HepG2 (cell line): ENCODE data around the gene SPRY1. TPM values are rescaled to one million over a fixed set of nuclear protein-coding genes. Genes with fewer than 3 reads are reported as not detected.

ENCODE experiments used
- ATAC-seq: fragments of 200-7000 bp; cut with Tn5 transposase; 3 replicates; pipeline ENCODE4 v1.9.1; 2020; ENCODE audit warnings: mild to moderate bottlenecking, moderate library complexity
- BruUV-seq: library from RNA; stranded (reverse); fragments of 400-500 nt; replicated peaks from 2 replicates; lab custom pipeline; 2021; lab: Mats Ljungman, UMichigan
- CTCF ChIA-PET: fragments of 300-600 bp; formaldehyde crosslinking; extraction: SDS; loops from one replicate; lab custom pipeline; 2021; ENCODE audit warnings: low total read pairs, inconsistent platforms, low intra/inter-chr PET ratio; lab: Yijun Ruan, JAX
- POLR2A ChIA-PET: fragments of 350-600 bp; sonication (Branson Sonifier 250); formaldehyde crosslinking; loops from one replicate; lab custom pipeline; 2020; ENCODE audit warnings: antibody characterized with exemption, inconsistent platforms; lab: Yijun Ruan, JAX
- DNase-seq: peaks from one replicate; pipeline ENCODE4 v3.0.0-alpha.2; 2015; ENCODE audit warnings: low spot score
- FAIRE-seq: peaks from 3 replicates; lab custom pipeline; 2011; peaks lifted over from hg19 to GRCh38; lab: Jason Lieb, UNC
- H2AFZ ChIP-seq: one replicate; pipeline ENCODE4 v1.6.1; 2011; ENCODE audit warnings: low read length, inconsistent platforms
- H3K27ac ChIP-seq: fragments of 300-600 bp; 3 replicates; pipeline ENCODE4 v1.8.0; 2011; ENCODE audit warnings: mixed run types, mild to moderate bottlenecking, mixed read lengths, low read length, inconsistent platforms; ENCODE audit not compliant: insufficient read depth; ENCODE audit errors: extremely low read length
- H3K27me3 ChIP-seq, 2 experiments: fragments of 200-600 bp in 1 of 2; 2 replicates in 1 of 2; 3 replicates in 1 of 2; pipeline versions ENCODE4 v1.6.0 to v1.8.0; 2011; ENCODE audit warnings: low read length in 2 of 2, mild to moderate bottlenecking in 2 of 2, moderate library complexity in 2 of 2, inconsistent platforms in 1 of 2; ENCODE audit not compliant: insufficient read depth in 2 of 2, control insufficient read depth in 1 of 2
- H3K36me3 ChIP-seq, 2 experiments: fragments of 200-600 bp in 1 of 2; replicated peaks in 1 of 2; 2 replicates in 1 of 2; 3 replicates in 1 of 2; pipeline versions ENCODE4 v1.5.1 to v1.8.0; 2011; ENCODE audit warnings: low read length in 2 of 2, inconsistent platforms in 1 of 2; ENCODE audit not compliant: insufficient read depth in 2 of 2, control insufficient read depth in 1 of 2
- H3K4me1 ChIP-seq: 2 replicates; pipeline ENCODE4 v1.5.1; 2012; ENCODE audit warnings: low read length, inconsistent platforms; ENCODE audit not compliant: insufficient read depth
- H3K4me2 ChIP-seq: 2 replicates; pipeline ENCODE4 v1.6.0; 2011; ENCODE audit warnings: low read depth, low read length, inconsistent platforms
- H3K4me3 ChIP-seq, 3 experiments: fragments of 200-600 bp in 1 of 3; sonication (generic), shearing (Covaris generic) in 1 of 3; replicated peaks in 1 of 3; 2 replicates each; pipeline ENCODE4 v1.5.1; 2011 to 2016; ENCODE audit warnings: low read length in 3 of 3, inconsistent platforms in 2 of 3, low read depth in 2 of 3, mild to moderate bottlenecking in 2 of 3, control low read depth in 1 of 3, mixed read lengths in 1 of 3; ENCODE audit not compliant: insufficient read depth in 1 of 3
- H3K79me2 ChIP-seq: one replicate; pipeline ENCODE4 v1.6.1; 2011; ENCODE audit warnings: low read length, inconsistent platforms; ENCODE audit not compliant: insufficient read depth
- H3K9ac ChIP-seq: 2 replicates; pipeline ENCODE4 v1.6.0; 2011; ENCODE audit warnings: mild to moderate bottlenecking, low read depth, low read length, inconsistent platforms; ENCODE audit not compliant: insufficient read depth
- H3K9me3 ChIP-seq: 2 replicates; pipeline ENCODE4 v1.5.1; 2012; ENCODE audit warnings: mild to moderate bottlenecking, low read length
- H4K20me1 ChIP-seq: 2 replicates; pipeline ENCODE4 v1.6.0; 2011; ENCODE audit warnings: inconsistent platforms, mild to moderate bottlenecking, low read length, moderate library complexity; ENCODE audit not compliant: insufficient read depth
- ATF6 ChIP-seq: sonication (generic); formaldehyde crosslinking; conservative IDR thresholded peaks from 2 replicates; pipeline ENCODE4 v1.4.0; 2020; ENCODE audit warnings: missing genetic modification reagents
- EP300 ChIP-seq, 3 experiments: sonication (generic) in 1 of 3; formaldehyde crosslinking in 1 of 3; IDR thresholded peaks; 2 replicates each; pipeline versions ENCODE4 v1.5.1 to v1.6.1; 2011 to 2020; ENCODE audit warnings: low read depth in 2 of 3, low read length in 2 of 3, borderline replicate concordance in 1 of 3, improper control_type of control experiment in 1 of 3, mild to moderate bottlenecking in 1 of 3, missing genetic modification reagents in 1 of 3, moderate library complexity in 1 of 3
- MED1 ChIP-seq: sonication (generic); formaldehyde crosslinking; IDR thresholded peaks from 2 replicates; pipeline ENCODE4 v1.4.0; 2020; ENCODE audit warnings: missing genetic modification reagents
- NONO ChIP-seq, 2 experiments: fragments of 450-650 bp in 1 of 2; sonication (generic) in 1 of 2; formaldehyde crosslinking in 1 of 2; IDR thresholded peaks in 1 of 2; conservative IDR thresholded peaks in 1 of 2; 2 replicates each; pipeline versions ENCODE4 v1.6.1 to v1.8.0; 2017 to 2022; ENCODE audit warnings: mild to moderate bottlenecking in 1 of 2, missing genetic modification reagents in 1 of 2, moderate library complexity in 1 of 2
- POLR2A ChIP-seq, 2 experiments: IDR thresholded peaks; 2 replicates each; pipeline ENCODE4 v1.6.1; 2011; ENCODE audit warnings: low read depth in 2 of 2, low read length in 2 of 2, mild to moderate bottlenecking in 1 of 2, moderate library complexity in 1 of 2; ENCODE audit not compliant: insufficient read depth in 1 of 2
- SAP130 ChIP-seq: IDR thresholded peaks from 2 replicates; pipeline ENCODE4 v1.6.1; 2016; ENCODE audit warnings: low read depth
- SATB2 ChIP-seq: sonication (generic); formaldehyde crosslinking; IDR thresholded peaks from 2 replicates; pipeline ENCODE4 v1.5.0; 2020; ENCODE audit warnings: missing genetic modification reagents
- SOX6 ChIP-seq, 2 experiments: fragments of 450-650 bp in 1 of 2; sonication (generic) in 1 of 2; formaldehyde crosslinking in 1 of 2; IDR thresholded peaks; 2 replicates each; pipeline versions ENCODE4 v1.4.0 to v1.6.1; 2017 to 2020; ENCODE audit warnings: antibody characterized with exemption in 1 of 2, mild to moderate bottlenecking in 1 of 2, missing genetic modification reagents in 1 of 2
- THRA ChIP-seq: sonication (generic); formaldehyde crosslinking; IDR thresholded peaks from 2 replicates; pipeline ENCODE4 v1.4.0; 2020; ENCODE audit warnings: missing genetic modification reagents, borderline replicate concordance
- ZNF724P ChIP-seq: sonication (generic); formaldehyde crosslinking; IDR thresholded peaks from 2 replicates; pipeline ENCODE4 v1.8.0; 2022; ENCODE audit warnings: missing genetic modification reagents, borderline replicate concordance
- WGBS: methylation state at CpG from one replicate; pipeline ENCODE4 v1.1.6; 2017; ENCODE audit warnings: low lambda C conversion rate; 5-methylcytosine and 5-hydroxymethylcytosine counted together
- in situ Hi-C: cut with HindIII; loops from 2 replicates; pipeline ENCODE4 v1.10.0; 2017; ENCODE audit warnings: low pct_unique_long_range_greater_than_20kb; ENCODE audit not compliant: extremely low pct_ligation_motif_present
- intact Hi-C: fragments of 100-400 bp; cut with micrococcal nuclease; formaldehyde crosslinking; loops from one replicate; pipeline ENCODE4 v1.10.0; 2022; ENCODE audit not compliant: unreplicated experiment
- polyA plus RNA-seq, 8 experiments: library from polyadenylated mRNA; depleted of rRNA in 3 of 8; stranded (reverse) in 7 of 8; unstranded in 1 of 8; fragments of >200 nt; fragmentation: Illumina TruSeq in 4 of 8; extraction: Trizol in 4 of 8; gene quantifications; 2 replicates each; pipeline versions ENCODE4 v1.2.1 to v1.2.3, GENCODE V29; 2011 to 2016; ENCODE audit warnings: low read depth in 4 of 8, missing spikeins in 1 of 8, mixed read lengths in 1 of 8; ENCODE audit not compliant: insufficient read depth in 1 of 8
- total RNA-seq, 5 experiments: library from RNA; depleted of rRNA; stranded (reverse); fragments of >200 nt; fragmentation: Illumina TruSeq; extraction: Trizol; gene quantifications; 2 replicates each; pipeline ENCODE4 v1.2.3, GENCODE V29; 2016; ENCODE audit warnings: low read depth in 1 of 5
- TF ChIP-seq, protein P1 (sequence below): IDR thresholded peaks from 2 replicates; pipeline ENCODE4 v1.4.0; 2020; ENCODE audit warnings: mild to moderate bottlenecking, missing genetic modification reagents

Gene SPRY1
- total and polyA plus RNA-seq, 2 of the 13 experiments (the other 11 are each of a cell fraction or from before 2014, with no cell fraction given), result 24.7 to 33.4 TPM

DNA sequence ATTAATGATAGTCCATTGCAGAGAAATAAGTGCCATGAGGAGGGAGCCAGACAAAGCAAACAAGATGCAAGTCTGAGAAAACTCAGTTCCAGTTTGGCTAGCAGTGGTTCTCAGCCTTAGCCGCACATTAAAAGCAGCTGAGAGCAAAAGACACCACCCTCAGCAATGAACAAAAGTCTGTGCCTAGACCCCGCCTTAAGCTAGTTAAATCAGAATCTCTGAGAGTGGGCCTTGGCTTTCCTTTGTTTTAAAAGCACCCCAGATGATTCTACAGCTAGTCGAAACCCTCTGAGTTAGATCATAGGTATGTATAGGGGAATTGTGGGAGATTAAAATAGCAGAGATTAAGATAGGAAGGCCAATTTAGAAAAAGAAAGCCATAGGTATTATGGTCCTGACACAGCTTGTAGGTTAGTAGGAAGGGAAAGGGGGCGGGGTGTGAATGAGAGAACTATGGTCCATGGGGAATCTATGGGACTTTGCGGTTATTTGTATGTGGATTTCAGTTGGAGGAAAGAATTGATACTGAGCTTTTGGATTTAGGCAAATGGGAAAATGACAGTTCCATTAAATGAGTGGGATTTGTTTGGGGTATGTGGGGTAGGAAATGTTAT is 12.0 kb downstream of the SPRY1 start (continued):
- TF ChIP-seq, protein P1, sequence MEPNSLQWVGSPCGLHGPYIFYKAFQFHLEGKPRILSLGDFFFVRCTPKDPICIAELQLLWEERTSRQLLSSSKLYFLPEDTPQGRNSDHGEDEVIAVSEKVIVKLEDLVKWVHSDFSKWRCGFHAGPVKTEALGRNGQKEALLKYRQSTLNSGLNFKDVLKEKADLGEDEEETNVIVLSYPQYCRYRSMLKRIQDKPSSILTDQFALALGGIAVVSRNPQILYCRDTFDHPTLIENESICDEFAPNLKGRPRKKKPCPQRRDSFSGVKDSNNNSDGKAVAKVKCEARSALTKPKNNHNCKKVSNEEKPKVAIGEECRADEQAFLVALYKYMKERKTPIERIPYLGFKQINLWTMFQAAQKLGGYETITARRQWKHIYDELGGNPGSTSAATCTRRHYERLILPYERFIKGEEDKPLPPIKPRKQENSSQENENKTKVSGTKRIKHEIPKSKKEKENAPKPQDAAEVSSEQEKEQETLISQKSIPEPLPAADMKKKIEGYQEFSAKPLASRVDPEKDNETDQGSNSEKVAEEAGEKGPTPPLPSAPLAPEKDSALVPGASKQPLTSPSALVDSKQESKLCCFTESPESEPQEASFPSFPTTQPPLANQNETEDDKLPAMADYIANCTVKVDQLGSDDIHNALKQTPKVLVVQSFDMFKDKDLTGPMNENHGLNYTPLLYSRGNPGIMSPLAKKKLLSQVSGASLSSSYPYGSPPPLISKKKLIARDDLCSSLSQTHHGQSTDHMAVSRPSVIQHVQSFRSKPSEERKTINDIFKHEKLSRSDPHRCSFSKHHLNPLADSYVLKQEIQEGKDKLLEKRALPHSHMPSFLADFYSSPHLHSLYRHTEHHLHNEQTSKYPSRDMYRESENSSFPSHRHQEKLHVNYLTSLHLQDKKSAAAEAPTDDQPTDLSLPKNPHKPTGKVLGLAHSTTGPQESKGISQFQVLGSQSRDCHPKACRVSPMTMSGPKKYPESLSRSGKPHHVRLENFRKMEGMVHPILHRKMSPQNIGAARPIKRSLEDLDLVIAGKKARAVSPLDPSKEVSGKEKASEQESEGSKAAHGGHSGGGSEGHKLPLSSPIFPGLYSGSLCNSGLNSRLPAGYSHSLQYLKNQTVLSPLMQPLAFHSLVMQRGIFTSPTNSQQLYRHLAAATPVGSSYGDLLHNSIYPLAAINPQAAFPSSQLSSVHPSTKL, result no peak
- TF ChIP-seq SATB2 (CRISPR knock-in tag), result no peak
- no peak for TF ChIP-seq ZNF724P (CRISPR knock-in tag)
- TF ChIP-seq POLR2A (IDR thresholded peaks at IDR 0.05; ENCODE audit: insufficient read depth in 1 of 2, low read depth in 2 of 2, low read length in 2 of 2), result no peak
- no peak for TF ChIP-seq NONO (IDR thresholded peaks at IDR 0.05)
- no peak for TF ChIP-seq NONO (CRISPR knock-in tag; conservative IDR thresholded peaks at IDR 0.05)
- TF ChIP-seq SAP130 (CRISPR knock-in tag), result no peak

DNA sequence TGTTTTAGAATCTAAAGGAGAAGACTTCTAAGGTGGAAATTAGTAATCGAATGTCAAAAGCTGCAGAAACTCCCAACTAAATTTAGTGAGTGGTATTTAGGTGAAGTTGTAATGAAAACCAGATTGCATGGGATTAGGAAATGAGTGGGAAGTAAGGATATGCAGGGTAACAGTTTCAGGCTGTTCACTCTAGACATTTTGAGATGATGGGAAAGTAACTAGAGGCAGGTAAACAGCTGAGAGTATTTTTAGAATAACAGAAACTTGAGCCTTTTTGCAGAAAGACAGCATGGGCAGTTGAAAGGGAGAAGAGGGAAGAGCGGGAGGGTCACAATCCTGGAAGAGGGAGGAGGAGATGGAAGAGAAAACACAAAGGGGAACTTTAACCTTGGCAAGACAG is 12.7 kb downstream of the SPRY1 start:
- Histone ChIP-seq H2AFZ (no peak overlapping the region), H3K4me1 (peaks cover 98% of the 10 kb centered on the region), H3K27me3 (no peaks in the 10 kb centered on the region), H3K27ac (no peak overlapping the region), H3K9me3 (no peaks in the 10 kb centered on the region), H3K79me2 (peaks cover 23% of the 10 kb centered on the region), H3K4me3 (no peak overlapping the region), H3K4me2 (no peak overlapping the region), H3K36me3 (peaks cover 0 to 2% of the 10 kb centered on the region in 2 experiments; a peak in 1 of 5 replicates), H3K9ac (no peak overlapping the region), H4K20me1 (peaks cover 11% of the 10 kb centered on the region)
- in situ Hi-C loops, result no loop called here
- no TSS peak for BruUV-seq
- intact Hi-C loops, result no loop called here
- no peak for FAIRE-seq
- TF ChIP-seq THRA (CRISPR knock-in tag) (no peak), EP300 (IDR thresholded peaks at IDR 0.05; ENCODE audit: low read depth in 2 of 2, low read length in 2 of 2) (no peak), EP300 (CRISPR knock-in tag; IDR thresholded peaks at IDR 0.05; ENCODE audit: borderline replicate concordance) (no peak), SOX6 (IDR thresholded peaks at IDR 0.05) (no peak), SOX6 (CRISPR knock-in tag; IDR thresholded peaks at IDR 0.05) (0 out of 2 replicates have a peak, but pooled peaks have one; percentile 19), ATF6 (no peak), MED1 (CRISPR knock-in tag) (peak; percentile 15; the same call in 1 of the 2 replicates)
- ChIA-PET POLR2A (interaction anchor here (0.9 to 2.2 kb wide), 6 partner anchors 10 to 96 kb away, joined by 3 to 12 read pairs (median 4); partner anchors contain the start of gene SPRY1), CTCF (no interaction called here)
- ATAC-seq, result no peak
- 87% methylated on average over 2 of the region's 2 CpGs for WGBS
- DNase-seq, result no peak
